GM23338 (cell line): ENCODE data around the gene TFAM. TPM values are rescaled to one million over a fixed set of nuclear protein-coding genes. Genes with fewer than 3 reads are reported as not detected.

ENCODE experiments used
- NANOG ChIP-seq: IDR thresholded peaks from 2 replicates; pipeline ENCODE4 v1.6.1; 2016; ENCODE audit warnings: antibody characterized with exemption, borderline replicate concordance
- polyA plus RNA-seq: library from polyadenylated mRNA; unstranded; fragments of >200 nt; fragmentation: Nextera tagmentation; extraction: Ambion mirVana; gene quantifications from 2 replicates; pipeline ENCODE4 v1.2.1, GENCODE V29; 2016
- total RNA-seq: library from RNA; depleted of rRNA; stranded (reverse); fragments of >200 nt; shearing (Covaris generic); gene quantifications from 2 replicates; pipeline ENCODE4 v1.2.3, GENCODE V29; 2014; rRNA removed
- TF ChIP-seq, protein P1 (sequence below): fragments of 250-450 bp; sonication (Bioruptor Pico); IDR thresholded peaks from 2 replicates; pipeline ENCODE4 v1.5.0; 2020; ENCODE audit warnings: mild to moderate bottlenecking, moderate library complexity

The TFAM gene
- total and polyA plus RNA-seq, 2 experiments from 2014 or later: 54.2 to 156 TPM

DNA sequence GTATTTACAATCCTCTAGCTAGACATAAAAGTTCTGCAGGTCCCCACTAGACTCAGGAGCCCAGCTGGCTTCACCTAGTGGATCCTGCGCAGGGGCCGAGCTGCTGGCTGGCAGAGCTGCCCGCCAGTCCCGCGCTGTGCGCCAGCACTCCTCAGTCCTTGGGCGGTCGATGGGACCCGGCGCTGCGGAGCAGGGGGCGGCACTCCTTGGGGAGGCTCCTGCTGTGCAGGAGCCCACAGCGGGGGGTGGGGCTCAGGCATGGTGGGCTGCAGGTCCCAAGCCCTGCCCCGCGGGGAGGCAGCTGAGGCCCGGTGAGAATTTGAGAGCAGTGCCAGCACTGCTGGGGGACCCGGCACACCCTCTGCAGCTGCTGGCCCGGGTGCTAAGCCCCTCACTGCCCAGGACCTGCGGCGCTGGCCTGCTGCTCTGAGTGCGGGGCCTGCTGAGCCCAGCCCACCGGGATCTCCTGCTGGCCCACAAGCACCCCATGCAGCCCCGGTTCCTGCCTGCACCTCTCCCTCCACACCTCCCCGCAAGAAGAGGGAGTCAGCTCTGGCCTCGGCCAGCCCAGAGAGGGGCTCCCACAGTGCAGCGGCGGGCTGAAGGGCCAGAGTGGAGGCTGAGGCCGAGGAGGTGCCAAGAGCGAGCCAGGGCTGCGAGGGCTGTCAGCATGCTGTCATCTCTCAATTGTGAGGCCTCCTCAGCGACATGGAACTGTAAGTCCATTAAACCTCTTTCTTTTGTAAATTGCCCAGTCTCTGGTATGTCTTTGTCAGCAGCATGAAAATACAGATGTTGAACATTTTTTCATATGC is 63.1 kb downstream of the TFAM start (continued):
- TF ChIP-seq, protein P1, sequence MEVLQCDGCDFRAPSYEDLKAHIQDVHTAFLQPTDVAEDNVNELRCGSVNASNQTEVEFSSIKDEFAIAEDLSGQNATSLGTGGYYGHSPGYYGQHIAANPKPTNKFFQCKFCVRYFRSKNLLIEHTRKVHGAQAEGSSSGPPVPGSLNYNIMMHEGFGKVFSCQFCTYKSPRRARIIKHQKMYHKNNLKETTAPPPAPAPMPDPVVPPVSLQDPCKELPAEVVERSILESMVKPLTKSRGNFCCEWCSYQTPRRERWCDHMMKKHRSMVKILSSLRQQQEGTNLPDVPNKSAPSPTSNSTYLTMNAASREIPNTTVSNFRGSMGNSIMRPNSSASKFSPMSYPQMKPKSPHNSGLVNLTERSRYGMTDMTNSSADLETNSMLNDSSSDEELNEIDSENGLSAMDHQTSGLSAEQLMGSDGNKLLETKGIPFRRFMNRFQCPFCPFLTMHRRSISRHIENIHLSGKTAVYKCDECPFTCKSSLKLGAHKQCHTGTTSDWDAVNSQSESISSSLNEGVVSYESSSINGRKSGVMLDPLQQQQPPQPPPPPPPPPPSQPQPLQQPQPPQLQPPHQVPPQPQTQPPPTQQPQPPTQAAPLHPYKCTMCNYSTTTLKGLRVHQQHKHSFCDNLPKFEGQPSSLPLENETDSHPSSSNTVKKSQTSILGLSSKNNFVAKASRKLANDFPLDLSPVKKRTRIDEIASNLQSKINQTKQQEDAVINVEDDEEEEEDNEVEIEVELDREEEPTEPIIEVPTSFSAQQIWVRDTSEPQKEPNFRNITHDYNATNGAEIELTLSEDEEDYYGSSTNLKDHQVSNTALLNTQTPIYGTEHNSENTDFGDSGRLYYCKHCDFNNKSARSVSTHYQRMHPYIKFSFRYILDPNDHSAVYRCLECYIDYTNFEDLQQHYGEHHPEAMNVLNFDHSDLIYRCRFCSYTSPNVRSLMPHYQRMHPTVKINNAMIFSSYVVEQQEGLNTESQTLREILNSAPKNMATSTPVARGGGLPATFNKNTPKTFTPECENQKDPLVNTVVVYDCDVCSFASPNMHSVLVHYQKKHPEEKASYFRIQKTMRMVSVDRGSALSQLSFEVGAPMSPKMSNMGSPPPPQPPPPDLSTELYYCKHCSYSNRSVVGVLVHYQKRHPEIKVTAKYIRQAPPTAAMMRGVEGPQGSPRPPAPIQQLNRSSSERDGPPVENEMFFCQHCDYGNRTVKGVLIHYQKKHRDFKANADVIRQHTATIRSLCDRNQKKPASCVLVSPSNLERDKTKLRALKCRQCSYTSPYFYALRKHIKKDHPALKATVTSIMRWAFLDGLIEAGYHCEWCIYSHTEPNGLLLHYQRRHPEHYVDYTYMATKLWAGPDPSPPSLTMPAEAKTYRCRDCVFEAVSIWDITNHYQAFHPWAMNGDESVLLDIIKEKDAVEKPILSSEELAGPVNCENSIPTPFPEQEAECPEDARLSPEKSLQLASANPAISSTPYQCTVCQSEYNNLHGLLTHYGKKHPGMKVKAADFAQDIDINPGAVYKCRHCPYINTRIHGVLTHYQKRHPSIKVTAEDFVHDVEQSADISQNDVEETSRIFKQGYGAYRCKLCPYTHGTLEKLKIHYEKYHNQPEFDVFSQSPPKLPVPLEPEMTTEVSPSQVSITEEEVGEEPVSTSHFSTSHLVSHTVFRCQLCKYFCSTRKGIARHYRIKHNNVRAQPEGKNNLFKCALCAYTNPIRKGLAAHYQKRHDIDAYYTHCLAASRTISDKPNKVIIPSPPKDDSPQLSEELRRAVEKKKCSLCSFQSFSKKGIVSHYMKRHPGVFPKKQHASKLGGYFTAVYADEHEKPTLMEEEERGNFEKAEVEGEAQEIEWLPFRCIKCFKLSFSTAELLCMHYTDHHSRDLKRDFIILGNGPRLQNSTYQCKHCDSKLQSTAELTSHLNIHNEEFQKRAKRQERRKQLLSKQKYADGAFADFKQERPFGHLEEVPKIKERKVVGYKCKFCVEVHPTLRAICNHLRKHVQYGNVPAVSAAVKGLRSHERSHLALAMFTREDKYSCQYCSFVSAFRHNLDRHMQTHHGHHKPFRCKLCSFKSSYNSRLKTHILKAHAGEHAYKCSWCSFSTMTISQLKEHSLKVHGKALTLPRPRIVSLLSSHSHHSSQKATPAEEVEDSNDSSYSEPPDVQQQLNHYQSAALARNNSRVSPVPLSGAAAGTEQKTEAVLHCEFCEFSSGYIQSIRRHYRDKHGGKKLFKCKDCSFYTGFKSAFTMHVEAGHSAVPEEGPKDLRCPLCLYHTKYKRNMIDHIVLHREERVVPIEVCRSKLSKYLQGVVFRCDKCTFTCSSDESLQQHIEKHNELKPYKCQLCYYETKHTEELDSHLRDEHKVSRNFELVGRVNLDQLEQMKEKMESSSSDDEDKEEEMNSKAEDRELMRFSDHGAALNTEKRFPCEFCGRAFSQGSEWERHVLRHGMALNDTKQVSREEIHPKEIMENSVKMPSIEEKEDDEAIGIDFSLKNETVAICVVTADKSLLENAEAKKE (CRISPR knock-in tag): no peak
- no peak for TF ChIP-seq NANOG

Other genes with a start within 250 kb of the TFAM start
- 17.6 and 17.8 TPM in 2 replicates for gene IPMK, start 117.5 kb upstream of the TFAM start, total RNA-seq
- gene IPMK, start 117.5 kb upstream of the TFAM start, polyA plus RNA-seq: 5.5 and 6.2 TPM in 2 replicates
- gene CISD1, start 116.2 kb upstream of the TFAM start, total RNA-seq: 19.9 and 21.2 TPM in 2 replicates
- 82.5 and 99.9 TPM in 2 replicates for gene CISD1, start 116.2 kb upstream of the TFAM start, polyA plus RNA-seq
- gene UBE2D1, start 50.4 kb upstream of the TFAM start, total RNA-seq: 39.5 and 43.3 TPM in 2 replicates
- gene UBE2D1, start 50.4 kb upstream of the TFAM start, polyA plus RNA-seq: 55.5 and 64.9 TPM in 2 replicates
- gene BICC1, start 127.5 kb downstream of the TFAM start, total RNA-seq: 2.1 and 2.2 TPM in 2 replicates
- 0.94 and 1.3 TPM in 2 replicates for gene BICC1, start 127.5 kb downstream of the TFAM start, polyA plus RNA-seq